ENCODE measurements around the gene ITPR3.

The ITPR3 gene

DNA sequence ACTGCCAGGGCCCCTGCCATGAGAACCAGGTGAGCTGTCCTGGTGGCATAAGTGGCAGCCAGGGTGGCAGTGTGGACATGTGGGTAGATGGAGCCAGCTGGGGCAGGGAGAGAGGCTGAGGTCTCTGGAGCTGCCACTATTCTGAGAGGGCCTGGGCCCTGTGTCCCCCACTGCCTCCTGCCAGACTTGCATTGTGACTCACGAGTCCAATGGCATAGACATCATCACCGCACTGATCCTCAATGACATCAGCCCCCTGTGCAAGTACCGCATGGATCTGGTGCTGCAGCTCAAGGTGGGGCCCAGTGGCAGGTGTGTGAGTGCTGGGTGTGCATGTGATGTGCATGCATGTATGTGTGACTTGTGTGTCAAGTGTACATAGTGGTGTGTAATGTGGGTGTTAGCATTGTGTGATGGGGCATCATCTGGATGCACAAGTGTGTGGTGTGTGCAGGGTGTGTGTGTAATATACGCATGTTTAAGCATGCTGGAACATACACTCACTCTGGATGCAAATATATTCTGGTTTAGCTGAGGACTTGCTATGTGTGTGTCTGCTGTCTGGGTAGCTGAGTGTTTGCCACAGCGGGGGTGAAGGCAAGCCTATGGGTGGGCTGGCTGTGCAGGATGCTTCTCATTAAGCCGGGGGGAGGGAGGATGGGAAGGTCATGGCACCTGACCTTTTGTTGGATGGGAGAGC lies 65.3 kb downstream of the ITPR3 start:
- no peak for TF ChIP-seq CTCF (IDR thresholded peaks at IDR 0.05; ENCODE audit: control extremely low read depth, extremely low read depth, low read depth, missing control alignments)
- ChIA-PET CTCF (interaction anchor here (0.8 to 2.2 kb wide), 5 partner anchors 12 to 101 kb away, joined by 3 to 10 read pairs (median 5); partner anchors contain the start of gene UQCC2), POLR2A (interaction anchor here (0.6 kb wide), 1 partner anchor 32 kb away, joined by 3 read pairs; no protein-coding TSS in a partner anchor)
- DNase-seq (ENCODE audit: extremely low spot score): no peak

DNA sequence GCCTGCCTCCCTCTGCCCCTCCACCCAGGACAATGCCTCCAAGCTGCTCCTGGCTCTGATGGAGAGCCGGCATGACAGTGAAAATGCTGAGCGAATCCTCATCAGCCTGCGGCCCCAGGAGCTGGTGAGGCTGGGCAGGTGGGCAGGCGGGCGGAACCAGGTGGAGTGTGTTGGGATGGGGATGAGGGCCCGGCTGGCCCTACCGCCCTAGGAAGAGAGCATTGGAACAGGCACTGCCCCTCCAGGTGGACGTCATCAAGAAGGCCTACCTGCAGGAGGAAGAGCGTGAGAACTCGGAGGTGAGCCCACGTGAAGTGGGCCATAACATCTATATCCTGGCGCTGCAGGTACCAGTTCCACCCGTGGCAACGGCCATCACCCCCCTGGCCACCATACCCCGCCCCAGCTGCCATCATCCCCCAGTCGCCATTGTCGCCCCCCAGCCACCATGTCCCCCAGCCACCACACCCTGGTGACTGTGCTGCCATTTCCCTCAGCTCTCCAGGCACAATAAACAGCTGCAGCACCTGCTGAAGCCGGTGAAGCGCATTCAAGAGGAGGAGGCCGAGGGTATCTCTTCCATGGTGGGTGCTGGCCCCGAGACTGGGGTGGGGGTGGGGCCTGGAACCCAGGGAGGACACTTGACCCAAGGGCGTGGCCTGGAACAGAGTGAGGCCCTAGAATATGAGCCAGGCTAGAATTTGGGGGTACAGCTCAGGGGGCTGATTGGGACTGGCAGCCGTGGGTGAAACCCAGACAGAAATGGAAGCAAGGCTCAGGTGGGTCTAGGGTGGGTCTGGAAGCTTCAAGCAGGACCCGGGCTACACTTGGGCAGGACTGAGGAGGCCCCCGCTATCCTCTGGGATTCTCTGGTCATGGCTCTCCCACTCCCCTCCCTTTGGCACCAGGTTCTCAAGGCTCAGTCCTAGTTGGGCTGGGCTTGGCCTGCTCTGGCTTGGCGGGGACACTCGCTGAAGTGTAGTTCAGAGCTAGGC lies 66.2 kb downstream of the ITPR3 start:
- ChIA-PET POLR2A (interaction anchor here (0.6 kb wide), 1 partner anchor 31 kb away, joined by 3 read pairs; no protein-coding TSS in a partner anchor), CTCF (interaction anchor here (1.0 to 2.2 kb wide), 6 partner anchors 13 to 97 kb away, joined by 3 to 10 read pairs (median 3); partner anchors contain the start of gene UQCC2)
- TF ChIP-seq CTCF (IDR thresholded peaks at IDR 0.05; ENCODE audit: control extremely low read depth, extremely low read depth, low read depth, missing control alignments): no peak
- DNase-seq (ENCODE audit: extremely low spot score): no peak

DNA sequence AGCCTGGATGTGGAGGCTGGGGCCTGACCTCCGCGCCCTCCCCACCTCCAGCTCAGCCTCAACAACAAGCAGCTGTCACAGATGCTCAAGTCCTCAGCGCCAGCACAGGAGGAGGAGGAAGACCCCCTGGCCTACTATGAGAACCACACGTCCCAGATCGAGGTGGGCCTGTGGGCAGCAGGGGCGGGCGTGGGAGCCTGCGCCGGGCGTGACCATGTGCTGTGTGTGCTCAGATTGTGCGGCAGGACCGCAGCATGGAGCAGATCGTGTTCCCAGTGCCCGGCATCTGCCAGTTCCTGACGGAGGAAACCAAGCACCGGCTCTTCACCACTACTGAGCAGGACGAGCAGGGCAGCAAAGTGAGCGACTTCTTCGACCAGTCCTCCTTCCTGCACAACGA lies 66.9 kb downstream of the ITPR3 start:
- POLR2A ChIA-PET: no interaction called here
- no peak for TF ChIP-seq CTCF (IDR thresholded peaks at IDR 0.05; ENCODE audit: control extremely low read depth, extremely low read depth, low read depth, missing control alignments)
- CTCF ChIA-PET: interaction anchor here (1.0 to 2.2 kb wide), 3 partner anchors 14 to 98 kb away, joined by 3 to 6 read pairs (median 3); partner anchors contain the start of gene UQCC2
- no peak for DNase-seq (ENCODE audit: extremely low spot score)

GRCh38 chr6:33688451-33689147 lies 67.5 kb downstream of the ITPR3 start:
- TF ChIP-seq CTCF (IDR thresholded peaks at IDR 0.05; ENCODE audit: control extremely low read depth, extremely low read depth, low read depth, missing control alignments): no peak
- ChIA-PET POLR2A (no interaction called here), CTCF (interaction anchor here (1.0 to 2.2 kb wide), 3 partner anchors 14 to 98 kb away, joined by 3 to 6 read pairs (median 3); partner anchors contain the start of gene UQCC2)
- no peak for DNase-seq (ENCODE audit: extremely low spot score)

DNA sequence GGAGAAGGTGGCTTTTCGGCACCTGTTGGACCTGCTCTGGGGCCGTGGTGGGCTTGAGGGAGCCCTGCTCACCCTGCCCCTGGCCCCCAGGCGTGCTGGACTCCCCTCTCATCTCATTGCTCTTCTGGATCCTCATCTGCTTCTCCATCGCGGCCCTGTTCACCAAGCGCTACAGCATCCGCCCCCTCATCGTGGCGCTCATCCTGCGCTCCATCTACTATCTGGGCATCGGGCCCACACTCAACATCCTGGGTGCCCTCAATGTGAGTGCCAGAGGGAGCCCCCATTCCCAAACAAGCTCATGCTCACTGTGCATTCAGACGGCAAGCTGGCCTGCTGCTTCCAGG lies 68.0 kb downstream of the ITPR3 start:
- no peak for DNase-seq (ENCODE audit: extremely low spot score)
- TF ChIP-seq CTCF (IDR thresholded peaks at IDR 0.05; ENCODE audit: control extremely low read depth, extremely low read depth, low read depth, missing control alignments): no peak
- ChIA-PET POLR2A (no interaction called here), CTCF (interaction anchor here (5.2 kb wide), 1 partner anchor 12 kb away, joined by 39 read pairs; no protein-coding TSS in a partner anchor)

- no peak for DNase-seq (ENCODE audit: extremely low spot score)
- TF ChIP-seq CTCF (IDR thresholded peaks at IDR 0.05; ENCODE audit: control extremely low read depth, extremely low read depth, low read depth, missing control alignments): no peak
- ChIA-PET CTCF (interaction anchor here (1.0 to 5.2 kb wide), 4 partner anchors 12 to 42 kb away, joined by 3 to 39 read pairs (median 4); no protein-coding TSS in a partner anchor), POLR2A (no interaction called here)
These were observed 68.8 kb downstream of the ITPR3 start for GRCh38 chr6:33689879-33690278.

Data from GM10248 (cell line).